ENCODE measurements around the gene ROPN1L. TPM values are rescaled to one million over a fixed set of nuclear protein-coding genes. Genes with fewer than 3 reads are reported as not detected.

The ROPN1L gene
- total and polyA plus RNA-seq, 2 of the 8 experiments (the other 6 are each of a cell fraction or from before 2014, with no cell fraction given): 0.24 to 0.73 TPM

- peaks cover 0 to 2% of the 10 kb centered on the region in 2 experiments for H4K20me1 ChIP-seq (replicated peaks in 1 of 2; ENCODE audit: control insufficient read depth in 1 of 2, insufficient read depth in 2 of 2, low read length in 2 of 2)
- FAIRE-seq (no peak), DNase-seq (ENCODE audit: low read depth in 1 of 2, low spot score in 2 of 2) (no peak)
- POLR2A ChIA-PET (ENCODE audit: partially characterized antibody): no interaction called here
- H3K9ac ChIP-seq (replicated peaks in 1 of 4; ENCODE audit: extremely low read depth in 1 of 4, low read depth in 3 of 4, low read length in 3 of 4): no peak overlapping the region
- no peak overlapping the region for H3K27ac ChIP-seq (ENCODE audit: low read depth, low read length)
- CTCF ChIA-PET (ENCODE audit: partially characterized antibody): no interaction called here
- H4K5ac ChIP-seq (ENCODE audit: insufficient read length, low read depth, low read length): no peak overlapping the region
- H3K79me2 ChIP-seq (ENCODE audit: control insufficient read depth in 1 of 2, insufficient read depth in 2 of 2, low read length in 2 of 2): no peaks in the 10 kb centered on the region
- no peak overlapping the region for H4K8ac ChIP-seq (ENCODE audit: extremely low read depth, insufficient read depth, low read length)
- H3K36me3 ChIP-seq (ENCODE audit: control insufficient read depth in 2 of 4, insufficient read depth in 4 of 4, low read length in 3 of 4): peaks cover 4 to 52% (median 22%) of the 10 kb centered on the region in 4 experiments
- H3K14ac ChIP-seq (ENCODE audit: insufficient read length): no peak overlapping the region
- no peak overlapping the region for H4K91ac ChIP-seq (replicated peaks; ENCODE audit: insufficient read length, low read length)
- no peak overlapping the region for H3K4me2 ChIP-seq (ENCODE audit: insufficient read depth in 1 of 2, low read depth in 2 of 2, low read length in 2 of 2)
- no peak overlapping the region for H2BK5ac ChIP-seq (ENCODE audit: low read depth, low read length)
- H3K4me3 ChIP-seq (ENCODE audit: extremely low read depth in 1 of 4, insufficient read depth in 2 of 4, low read depth in 3 of 4, low read length in 4 of 4): no peak overlapping the region
- H3K56ac ChIP-seq (replicated peaks; ENCODE audit: insufficient read length, low read depth, low read length): no peak overlapping the region
- H2BK120ac ChIP-seq (replicated peaks; ENCODE audit: low read depth, low read length): no peak overlapping the region
- no peak overlapping the region for H2AK5ac ChIP-seq (ENCODE audit: low read depth, low read length)
- H3K4ac ChIP-seq (replicated peaks; ENCODE audit: insufficient read length, low read depth, low read length): no peak overlapping the region
- H3K27me3 ChIP-seq (replicated peaks in 1 of 4; ENCODE audit: control insufficient read depth in 3 of 4, extremely low read depth in 1 of 4, insufficient read depth in 3 of 4, low read length in 3 of 4): no peaks in the 10 kb centered on the region
- no peak overlapping the region for H2BK20ac ChIP-seq (ENCODE audit: low read length)
- no peaks in the 10 kb centered on the region for H3K23me2 ChIP-seq (ENCODE audit: low read depth, low read length)
- WGBS, 2 experiments (ENCODE audit: extremely low coverage in 1 of 2, insufficient coverage in 1 of 2, insufficient read length in 1 of 2, insufficient replicate concordance in 2 of 2, low coverage in 1 of 2, low lambda C conversion rate in 2 of 2, missing lambda C conversion rate in 1 of 2): 91% methylated on average over 3 of the region's 3 CpGs; no CpG with 5 or more reads in 1 of the 2 experiments
- H2BK12ac ChIP-seq (ENCODE audit: low read depth, low read length): no peak overlapping the region
- no peaks in the 10 kb centered on the region for H3K4me1 ChIP-seq (replicated peaks in 1 of 4; ENCODE audit: control insufficient read depth in 3 of 4, insufficient read depth in 4 of 4, low read length in 3 of 4)
- no peak overlapping the region for H2AFZ ChIP-seq (ENCODE audit: low read length)
- no peak overlapping the region for H3K18ac ChIP-seq (ENCODE audit: extremely low read depth, low read length)
- H2BK15ac ChIP-seq (ENCODE audit: low read length): no peak overlapping the region
- H3K79me1 ChIP-seq (ENCODE audit: low read depth, low read length): no peaks in the 10 kb centered on the region
- H3K23ac ChIP-seq (ENCODE audit: insufficient read length): no peak overlapping the region
- no peaks in the 10 kb centered on the region for H3K9me3 ChIP-seq (ENCODE audit: insufficient read depth in 2 of 2, low read depth in 1 of 2, low read length in 1 of 2)
- TF ChIP-seq RBBP5 (IDR thresholded peaks at IDR 0.05; ENCODE audit: borderline replicate concordance, low read depth, low read length) (no peak), CBX8 (IDR thresholded peaks at IDR 0.05; ENCODE audit: borderline replicate concordance, low read depth, low read length) (no peak), POU5F1 (IDR thresholded peaks at IDR 0.05; ENCODE audit: low read depth, low read length) (no peak), TBP (IDR thresholded peaks at IDR 0.05; ENCODE audit: low read depth, low read length) (no peak), MAFK (IDR thresholded peaks at IDR 0.05; ENCODE audit: low read depth, low read length) (no peak), YY1 (IDR thresholded peaks at IDR 0.05; ENCODE audit: low read depth, low read length) (no peak), PHF8 (conservative IDR thresholded peaks at IDR 0.05; ENCODE audit: low read depth, low read length) (no peak), ASH2L (IDR thresholded peaks at IDR 0.05; ENCODE audit: low read length) (no peak), RXRA (IDR thresholded peaks at IDR 0.05; ENCODE audit: insufficient read depth, low read depth, low read length) (no peak), BACH1 (IDR thresholded peaks at IDR 0.05; ENCODE audit: low read length) (no peak), TEAD4 (IDR thresholded peaks at IDR 0.05; ENCODE audit: low read depth, low read length) (no peak), TCF12 (IDR thresholded peaks at IDR 0.05; ENCODE audit: low read depth, low read length) (no peak), JUN (IDR thresholded peaks at IDR 0.05; ENCODE audit: low read depth, low read length) (no peak), KDM5A (IDR thresholded peaks at IDR 0.05; ENCODE audit: low read length) (no peak), NRF1 (IDR thresholded peaks at IDR 0.05; ENCODE audit: low read depth, low read length) (no peak), HDAC6 (IDR thresholded peaks at IDR 0.05; ENCODE audit: low read depth, low read length) (no peak), CREB1 (IDR thresholded peaks at IDR 0.05) (no peak), SP2 (IDR thresholded peaks at IDR 0.05; ENCODE audit: low read length) (no peak)
Observed at GRCh38 chr5:10400831-10401230, 40.8 kb upstream of the ROPN1L start.

All from H1 (cell line).